ENCODE measurements around the gene SPN. TPM values are rescaled to one million over a fixed set of nuclear protein-coding genes. Genes with fewer than 3 reads are reported as not detected.

SPN gene
- total and polyA plus RNA-seq, 7 donors = 0.28 to 13.3 (median 1.1) TPM

GRCh38 chr16:29644338-29644857, 18.6 kb upstream of the SPN start:
- TF ChIP-seq EP300 (IDR thresholded peaks at IDR 0.05) = no peak
- Histone ChIP-seq H3K27ac (no peak overlapping the region), H3K27me3 (no peaks in the 10 kb centered on the region), H3K4me1 (no peaks in the 10 kb centered on the region), H3K9me3 (no peaks in the 10 kb centered on the region), H3K36me3 (no peaks in the 10 kb centered on the region), H3K4me3 (no peak overlapping the region)
- 79 to 90% methylated on average over 9 of the region's 9 CpGs for WGBS, 2 donors
- DNase-seq = no peak
- intact Hi-C loops (cut with DNase I) = no loop called here

DNA sequence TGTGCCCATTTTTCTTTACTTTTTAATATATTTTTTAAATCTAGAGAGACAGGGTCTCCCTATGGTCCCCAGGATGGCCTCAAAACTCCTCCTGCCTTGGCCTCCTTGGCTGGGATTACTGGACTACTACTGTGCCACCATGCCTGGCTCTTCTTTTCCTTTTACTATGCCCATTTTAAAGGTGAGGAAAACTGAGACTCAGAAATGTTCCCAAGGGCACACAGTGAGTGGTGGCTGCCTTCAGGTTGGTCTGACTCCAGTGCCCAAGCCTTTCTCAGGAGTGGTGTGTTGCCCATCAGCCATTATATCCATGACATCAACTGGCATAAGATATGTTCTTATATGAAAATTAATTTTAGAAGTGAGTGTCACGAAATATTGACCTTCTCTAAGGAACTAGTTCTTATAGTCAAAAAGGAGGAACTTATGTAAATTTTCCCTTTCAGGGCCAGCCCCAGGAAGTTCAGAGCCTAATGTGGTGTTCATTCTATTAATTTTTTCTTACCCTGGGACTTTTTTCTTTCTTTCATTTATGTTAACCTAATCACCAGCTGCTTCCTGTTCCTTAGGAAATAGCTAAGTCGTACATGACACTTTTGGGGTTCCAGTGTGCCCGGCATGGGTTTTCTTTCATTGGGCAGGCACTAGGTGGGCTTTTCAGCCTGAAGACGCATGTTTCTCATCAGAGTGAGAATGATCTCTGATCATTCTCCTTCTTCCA, 17.9 kb upstream of the SPN start:
- intact Hi-C loops (cut with DNase I) = no loop called here
- Histone ChIP-seq H3K4me3 (no peak overlapping the region), H3K4me1 (no peaks in the 10 kb centered on the region), H3K27ac (no peak overlapping the region), H3K27me3 (no peaks in the 10 kb centered on the region), H3K9me3 (no peaks in the 10 kb centered on the region), H3K36me3 (no peaks in the 10 kb centered on the region)
- 47 to 87% methylated on average over 4 of the region's 4 CpGs for WGBS, 2 donors
- no peak for DNase-seq
- TF ChIP-seq, protein P1, sequence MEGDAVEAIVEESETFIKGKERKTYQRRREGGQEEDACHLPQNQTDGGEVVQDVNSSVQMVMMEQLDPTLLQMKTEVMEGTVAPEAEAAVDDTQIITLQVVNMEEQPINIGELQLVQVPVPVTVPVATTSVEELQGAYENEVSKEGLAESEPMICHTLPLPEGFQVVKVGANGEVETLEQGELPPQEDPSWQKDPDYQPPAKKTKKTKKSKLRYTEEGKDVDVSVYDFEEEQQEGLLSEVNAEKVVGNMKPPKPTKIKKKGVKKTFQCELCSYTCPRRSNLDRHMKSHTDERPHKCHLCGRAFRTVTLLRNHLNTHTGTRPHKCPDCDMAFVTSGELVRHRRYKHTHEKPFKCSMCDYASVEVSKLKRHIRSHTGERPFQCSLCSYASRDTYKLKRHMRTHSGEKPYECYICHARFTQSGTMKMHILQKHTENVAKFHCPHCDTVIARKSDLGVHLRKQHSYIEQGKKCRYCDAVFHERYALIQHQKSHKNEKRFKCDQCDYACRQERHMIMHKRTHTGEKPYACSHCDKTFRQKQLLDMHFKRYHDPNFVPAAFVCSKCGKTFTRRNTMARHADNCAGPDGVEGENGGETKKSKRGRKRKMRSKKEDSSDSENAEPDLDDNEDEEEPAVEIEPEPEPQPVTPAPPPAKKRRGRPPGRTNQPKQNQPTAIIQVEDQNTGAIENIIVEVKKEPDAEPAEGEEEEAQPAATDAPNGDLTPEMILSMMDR (IDR thresholded peaks at IDR 0.05) = no peak
- TF ChIP-seq POLR2AphosphoS5 (IDR thresholded peaks at IDR 0.05) (no peak), POLR2A (IDR thresholded peaks at IDR 0.05) (no peak), EP300 (IDR thresholded peaks at IDR 0.05) (no peak)

- Histone ChIP-seq H3K27ac (no peak overlapping the region), H3K27me3 (no peaks in the 10 kb centered on the region), H3K9me3 (no peaks in the 10 kb centered on the region), H3K4me1 (no peaks in the 10 kb centered on the region), H3K36me3 (no peaks in the 10 kb centered on the region), H3K4me3 (no peak overlapping the region)
- intact Hi-C loops (cut with DNase I) = no loop called here
- DNase-seq = no peak
- WGBS, 2 donors = 60 to 79% methylated on average over 4 of the region's 4 CpGs
- TF ChIP-seq, protein P1 (IDR thresholded peaks at IDR 0.05) = no peak
- TF ChIP-seq POLR2A (IDR thresholded peaks at IDR 0.05) = no peak
- TF ChIP-seq POLR2AphosphoS5 (IDR thresholded peaks at IDR 0.05) = no peak
- TF ChIP-seq EP300 (IDR thresholded peaks at IDR 0.05) = no peak
These were observed 17.3 kb upstream of the SPN start for GRCh38 chr16:29645694-29646187.

DNA sequence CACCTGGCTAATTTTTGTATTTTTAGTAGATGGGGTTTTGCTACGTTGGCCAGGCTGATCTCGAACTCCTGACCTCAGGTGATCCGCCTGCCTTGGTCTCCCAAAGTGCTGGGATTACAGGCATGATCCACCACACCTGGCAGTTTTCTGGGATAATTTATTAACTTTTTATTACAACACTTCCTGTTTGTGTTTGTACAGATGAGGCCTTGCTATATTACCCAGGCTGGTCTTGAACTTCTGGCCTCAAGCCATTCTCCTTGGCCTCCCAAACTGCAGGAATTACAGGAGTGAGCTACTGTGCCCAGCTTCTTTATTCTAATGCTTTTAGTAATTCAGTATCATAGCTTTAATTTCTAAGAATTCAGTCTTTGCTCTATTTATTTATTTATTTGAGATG, 16.1 kb upstream of the SPN start:
- no peak overlapping the region for H3K4me3 ChIP-seq
- H3K9me3 ChIP-seq = no peaks in the 10 kb centered on the region
- intact Hi-C loops (cut with DNase I) = no loop called here
- no peaks in the 10 kb centered on the region for H3K36me3 ChIP-seq
- H3K27me3 ChIP-seq = no peaks in the 10 kb centered on the region
- H3K27ac ChIP-seq = no peak overlapping the region
- DNase-seq = no peak
- TF ChIP-seq POLR2AphosphoS5 (IDR thresholded peaks at IDR 0.05) (no peak), POLR2A (IDR thresholded peaks at IDR 0.05) (no peak), EP300 (IDR thresholded peaks at IDR 0.05) (no peak)
- TF ChIP-seq, protein P1 (IDR thresholded peaks at IDR 0.05) = no peak
- 59 to 84% methylated on average over 3 of the region's 3 CpGs for WGBS, 2 donors
- no peaks in the 10 kb centered on the region for H3K4me1 ChIP-seq

- 78 to 82% methylated on average over 9 of the region's 9 CpGs for WGBS, 2 donors
- intact Hi-C loops (cut with DNase I) = no loop called here
- no peaks in the 10 kb centered on the region for H3K27me3 ChIP-seq
These were observed 13.2 kb upstream of the SPN start for GRCh38 chr16:29649588-29650494.

More at GRCh38 chr16:29649588-29650494, 13.2 kb upstream of the SPN start:
- no peaks in the 10 kb centered on the region for H3K4me1 ChIP-seq
- H3K36me3 ChIP-seq = no peaks in the 10 kb centered on the region
- no peak for DNase-seq
- H3K9me3 ChIP-seq = no peaks in the 10 kb centered on the region
- no peak overlapping the region for H3K4me3 ChIP-seq
- TF ChIP-seq, protein P1 (IDR thresholded peaks at IDR 0.05) = no peak
- TF ChIP-seq POLR2AphosphoS5 (IDR thresholded peaks at IDR 0.05) (no peak), EP300 (IDR thresholded peaks at IDR 0.05) (no peak), POLR2A (IDR thresholded peaks at IDR 0.05) (no peak)
- no peak overlapping the region for H3K27ac ChIP-seq

All from sigmoid colon (tissue), 7 donors.